ENCODE results near the gene CADM3.

The CADM3 gene

DNA sequence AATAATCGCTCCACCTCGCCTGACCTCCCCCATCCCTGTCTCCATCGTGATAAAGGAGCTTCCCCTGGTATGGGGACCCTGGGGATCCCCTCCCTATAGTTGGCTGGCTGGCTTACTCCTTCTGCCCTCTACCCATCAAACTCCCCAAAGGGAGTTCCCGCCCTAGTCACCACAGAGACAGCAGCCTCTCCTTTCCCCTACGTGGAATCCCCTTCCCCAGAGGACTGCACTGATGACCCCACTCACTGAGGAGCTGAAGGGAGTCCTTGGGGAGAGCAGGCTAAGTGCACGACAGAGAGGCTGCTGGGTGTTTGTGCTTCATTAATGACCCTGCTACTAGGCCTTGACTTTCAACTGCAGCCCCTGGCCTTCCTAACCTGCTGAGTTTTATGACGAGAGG is 1.9 kb downstream of the CADM3 start:
- no peak for DNase-seq

GRCh38 chr1:159175571-159175970 is 4.2 kb downstream of the CADM3 start:
- no peak for DNase-seq

- no peak for DNase-seq
Measured at GRCh38 chr1:159177272-159177907, 6.0 kb downstream of the CADM3 start.

- DNase-seq, result no peak
Measured at GRCh38 chr1:159179906-159180305, 8.5 kb downstream of the CADM3 start.

- DNase-seq, result no peak
Measured at GRCh38 chr1:159180516-159180915, 9.1 kb downstream of the CADM3 start.

DNA sequence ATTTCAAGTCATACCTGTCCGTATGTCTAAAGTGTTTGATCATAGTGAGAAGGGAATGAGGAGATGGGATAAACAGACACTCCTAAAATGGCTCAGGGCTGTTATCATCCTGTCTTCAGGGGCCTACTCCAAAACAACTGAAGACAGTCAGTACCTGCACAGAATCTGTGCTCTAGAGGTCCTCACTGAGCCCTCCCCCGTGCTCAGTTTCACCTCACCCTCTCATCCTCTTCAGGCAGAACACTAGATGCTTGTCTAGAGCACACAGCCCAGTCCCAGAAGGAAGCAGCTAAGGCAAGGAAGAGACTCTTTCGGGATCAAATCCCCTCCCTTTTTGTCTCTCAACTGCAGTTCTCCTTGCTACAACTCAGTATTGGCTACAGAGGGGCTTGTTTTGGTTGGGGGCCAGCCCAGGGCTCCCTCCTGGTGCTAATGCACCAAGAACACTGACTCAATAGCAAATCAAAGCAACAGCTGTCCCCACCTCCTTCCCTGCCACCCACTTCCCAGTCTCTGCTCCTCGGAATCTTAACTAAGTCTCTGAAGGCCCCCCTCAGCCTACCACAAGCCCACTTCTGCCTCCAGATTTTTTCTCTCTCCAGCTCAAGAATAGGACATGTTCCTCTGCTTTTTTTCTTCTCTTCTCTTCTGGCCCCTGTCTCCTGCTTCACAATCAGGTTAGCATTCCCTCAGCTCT is 10.1 kb downstream of the CADM3 start:
- DNase-seq, result no peak

DNA sequence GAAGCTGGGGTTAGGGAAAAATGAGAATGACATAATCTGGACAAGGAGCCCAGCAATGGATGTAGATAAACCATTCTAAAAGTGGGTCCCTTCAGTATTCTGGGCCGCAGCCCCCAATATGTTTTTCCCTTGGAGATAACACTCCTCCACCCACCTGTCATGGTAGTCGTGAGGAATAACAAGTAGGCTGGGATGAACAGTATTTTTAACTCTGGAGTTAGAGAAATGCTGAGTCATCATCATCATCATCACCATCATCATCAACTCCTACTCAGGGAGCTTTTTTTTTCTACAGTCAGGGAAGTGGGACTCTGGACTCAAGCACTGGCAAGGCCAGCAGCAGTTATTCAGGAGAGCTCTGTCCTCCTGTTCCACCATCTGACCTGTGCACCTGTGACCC is 12.8 kb downstream of the CADM3 start:
- no peak for DNase-seq

- DNase-seq, result no peak
Measured at GRCh38 chr1:159185121-159185520, 13.7 kb downstream of the CADM3 start.

DNA sequence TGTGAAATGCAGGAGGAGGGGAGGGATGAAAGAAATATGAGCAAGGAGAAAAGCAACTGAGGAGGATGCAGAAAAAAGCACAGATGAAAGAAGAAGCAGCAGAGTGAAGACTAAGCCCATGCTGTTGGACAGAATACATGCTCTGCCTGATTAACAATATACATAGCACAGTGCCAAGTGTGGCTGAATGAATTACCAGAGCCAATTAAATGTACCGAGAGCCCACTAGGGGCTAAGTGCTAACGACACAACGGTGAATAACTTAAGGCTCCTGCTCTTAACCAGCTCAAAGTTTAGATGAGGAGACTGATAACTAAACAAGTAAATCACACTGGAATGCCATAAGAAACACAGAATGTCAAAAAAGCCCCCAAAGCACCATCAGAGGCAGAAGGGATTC is 15.6 kb downstream of the CADM3 start:
- no peak for DNase-seq

DNA sequence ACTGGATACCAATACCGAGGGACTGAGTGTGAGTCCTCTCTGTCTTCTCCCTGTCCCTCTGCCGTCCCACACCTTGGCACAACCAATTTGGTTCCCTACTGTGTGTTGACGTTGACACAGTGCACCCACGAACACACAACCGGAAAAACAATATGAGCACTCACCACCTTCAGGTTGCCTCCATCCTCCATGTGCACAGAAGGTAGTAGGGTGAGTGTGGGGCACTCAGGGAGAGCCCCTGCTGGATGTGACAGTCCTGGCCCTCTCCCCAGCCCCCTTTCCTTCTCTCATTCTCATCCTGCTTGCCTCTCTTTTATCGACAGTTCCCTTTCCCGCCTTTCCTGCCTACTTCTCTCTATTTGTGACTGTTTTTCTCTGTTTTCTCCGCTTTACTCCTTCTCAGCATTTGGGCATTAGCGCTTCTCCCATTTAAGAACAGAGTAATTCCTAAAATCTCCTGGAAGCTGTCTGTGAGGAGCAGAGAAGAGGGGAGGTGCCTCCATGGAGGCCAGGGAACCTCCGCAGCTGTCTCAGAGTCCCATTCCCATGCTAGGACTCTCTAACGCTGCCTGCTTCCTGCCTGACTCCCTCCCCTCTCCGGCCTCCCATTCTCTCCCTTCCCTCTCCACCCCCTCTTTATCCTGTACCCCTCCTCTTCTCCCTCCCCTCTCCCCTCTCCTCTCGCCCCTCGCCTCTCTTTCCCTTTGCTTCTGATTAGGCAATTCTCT is 16.4 kb downstream of the CADM3 start:
- no peak for DNase-seq

DNA sequence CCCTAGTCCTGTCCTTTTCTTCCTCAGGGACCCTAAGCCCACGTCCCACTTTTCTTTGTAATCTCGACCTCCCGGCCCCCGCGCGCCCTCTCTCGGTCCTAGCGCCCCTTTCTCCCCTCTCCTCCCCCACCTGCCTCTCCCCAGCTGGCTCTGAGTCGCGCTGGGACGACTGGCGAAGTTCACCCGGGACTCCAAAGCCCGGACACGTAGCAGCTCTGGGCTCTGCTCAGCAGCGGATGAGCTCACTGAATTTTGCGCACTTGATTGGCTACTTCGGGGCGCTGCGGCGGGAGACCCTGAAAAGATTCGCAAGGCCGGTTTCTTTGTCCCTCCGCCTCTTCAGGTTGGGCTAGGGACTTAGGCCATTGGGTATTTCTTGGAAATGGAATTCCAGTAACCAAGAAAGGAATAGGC is 17.0 kb downstream of the CADM3 start:
- peak; percentile 33 to 39 for DNase-seq

DNA sequence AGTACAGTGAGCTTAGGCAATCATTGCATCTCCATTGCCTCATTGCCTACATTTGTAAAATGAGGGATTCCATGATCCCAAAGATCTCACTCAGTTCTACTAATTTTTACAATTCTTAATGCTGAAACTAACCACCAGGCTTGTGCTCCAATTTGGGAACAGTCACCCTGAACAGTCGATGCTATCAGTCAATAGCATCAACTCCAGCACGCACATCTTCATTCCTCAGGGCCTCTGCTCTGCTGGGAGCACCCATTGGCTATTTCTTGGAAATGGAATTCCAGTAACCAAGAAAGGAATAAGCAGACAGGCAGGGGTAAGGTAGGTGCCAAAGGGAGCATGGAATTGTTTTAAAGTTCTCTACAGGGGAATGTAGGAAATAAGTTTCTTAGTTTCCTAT is 19.0 kb downstream of the CADM3 start:
- no peak for DNase-seq

- no peak for DNase-seq
Measured at GRCh38 chr1:159196543-159196942, 25.1 kb downstream of the CADM3 start.

- DNase-seq, result peak; percentile 51 to 77
Measured at GRCh38 chr1:159197561-159198557, 26.4 kb downstream of the CADM3 start.

DNA sequence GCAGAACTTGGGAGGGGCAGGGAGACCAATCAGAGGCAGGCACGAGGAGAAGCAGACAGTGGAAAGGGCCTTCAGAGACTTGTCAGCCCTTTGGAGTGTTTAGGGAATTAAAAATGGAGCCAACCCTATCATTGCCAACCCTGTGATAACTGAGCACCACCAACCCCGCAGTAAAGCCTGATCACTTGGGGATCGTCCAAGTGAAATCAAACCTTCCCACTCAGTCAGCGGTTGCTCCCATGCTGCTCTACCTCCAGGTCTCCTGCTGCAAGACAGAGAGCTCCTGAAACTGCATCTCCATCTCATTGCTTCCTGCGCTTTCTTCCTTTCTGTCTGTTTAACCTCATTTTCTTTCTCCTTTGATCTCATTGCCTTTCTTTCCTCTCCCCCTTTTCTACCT is 28.5 kb downstream of the CADM3 start:
- DNase-seq, result no peak

DNA sequence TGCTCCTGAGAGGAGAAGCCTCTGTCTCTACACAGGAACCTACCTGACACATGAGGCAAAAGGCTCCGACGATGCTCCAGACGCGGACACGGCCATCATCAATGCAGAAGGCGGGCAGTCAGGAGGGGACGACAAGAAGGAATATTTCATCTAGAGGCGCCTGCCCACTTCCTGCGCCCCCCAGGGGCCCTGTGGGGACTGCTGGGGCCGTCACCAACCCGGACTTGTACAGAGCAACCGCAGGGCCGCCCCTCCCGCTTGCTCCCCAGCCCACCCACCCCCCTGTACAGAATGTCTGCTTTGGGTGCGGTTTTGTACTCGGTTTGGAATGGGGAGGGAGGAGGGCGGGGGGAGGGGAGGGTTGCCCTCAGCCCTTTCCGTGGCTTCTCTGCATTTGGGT is 29.4 kb downstream of the CADM3 start:
- DNase-seq, result no peak

DNA sequence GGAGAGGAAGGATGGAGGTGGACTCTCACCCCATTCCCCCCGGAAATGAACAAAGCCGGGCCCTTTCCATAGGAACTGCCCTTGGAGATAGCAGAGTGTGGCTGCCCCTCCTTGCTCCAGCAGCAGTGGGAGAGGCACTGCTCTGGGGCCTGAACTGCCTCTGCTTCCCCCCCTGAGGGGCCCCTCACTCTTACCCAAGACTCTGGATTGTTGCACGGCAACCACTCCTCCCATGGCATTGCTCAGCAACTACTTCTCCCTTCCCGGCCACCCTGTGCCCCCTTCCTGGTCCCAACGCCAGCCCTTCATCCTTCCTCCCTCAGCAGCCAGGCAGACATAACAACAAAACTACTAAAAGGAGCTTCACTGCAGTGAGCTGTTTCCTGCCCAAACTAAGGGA is 30.2 kb downstream of the CADM3 start:
- DNase-seq, result no peak

GRCh38 chr1:159203610-159204009 is 32.2 kb downstream of the CADM3 start:
- no peak for DNase-seq

DNA sequence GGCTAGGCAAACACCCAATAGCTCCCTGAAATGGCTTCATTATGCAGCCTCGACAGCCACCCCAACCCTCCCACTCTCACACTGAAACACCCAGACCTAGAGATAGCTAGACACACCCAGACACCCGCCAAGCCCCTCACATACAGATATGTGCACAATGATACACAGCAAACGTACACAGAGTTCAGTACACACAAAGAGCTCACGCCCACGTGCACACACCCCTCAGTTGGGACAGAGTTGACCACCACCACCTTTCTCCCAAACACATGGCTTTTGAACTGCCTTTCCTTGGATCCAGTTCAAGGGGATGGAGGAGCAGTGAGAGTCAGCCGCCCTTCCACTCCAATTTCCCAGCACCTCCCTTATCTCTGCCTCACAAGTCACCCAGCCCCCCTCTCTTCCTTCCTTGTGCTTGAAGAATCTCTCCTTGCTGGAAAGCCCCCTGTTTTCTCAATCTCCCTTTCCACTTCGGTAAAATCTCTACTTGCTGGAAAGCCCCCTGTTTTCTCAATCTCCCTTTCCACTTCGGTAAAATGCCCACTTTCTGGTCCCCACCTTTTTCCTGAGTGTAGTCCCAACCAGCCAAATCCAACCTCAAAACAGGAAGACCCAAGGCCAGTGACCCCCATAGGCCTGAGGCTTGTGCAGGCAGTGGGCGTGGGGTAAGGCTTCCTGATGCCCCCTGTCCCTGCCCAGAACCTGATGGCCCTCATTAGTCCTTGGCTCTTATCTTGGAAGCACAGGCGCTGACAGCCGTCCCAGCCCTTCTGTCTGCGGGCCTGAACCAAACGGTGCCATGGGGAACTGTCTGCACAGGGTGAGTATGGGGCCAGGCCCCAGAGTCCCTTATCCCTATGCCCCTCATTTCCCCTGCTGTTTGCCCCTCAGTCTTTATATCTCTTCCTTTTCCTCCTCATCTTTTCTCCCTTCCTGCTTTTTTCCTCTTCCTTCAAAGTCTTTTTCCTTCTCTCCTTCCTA is 33.0 kb downstream of the CADM3 start, which contains the start of gene ACKR1:
ACKR1 (plus strand) TSS at position 715 of the 981 bp plus-strand sequence; CDS start at position 800, 85 bp downstream.
- no peak for DNase-seq

- no peak for DNase-seq
Measured at GRCh38 chr1:159205225-159205624, 33.8 kb downstream of the CADM3 start.

GRCh38 chr1:159206110-159206509 is 34.7 kb downstream of the CADM3 start:
- no peak for DNase-seq

Measured in hippocampal formation (tissue), 2 donors.